Thyroid gland (tissue), 4 donors: Measurements from ENCODE around the gene BCKDHB.

ENCODE experiments used
- POLR2A ChIP-seq, 2 donors: fragments of 450-650 bp; IDR thresholded peaks; one replicate each; pipeline ENCODE4 v1.6.1; 2017; ENCODE audit warnings: antibody characterized with exemption in 2 of 2, mild to moderate bottlenecking in 2 of 2, moderate library complexity in 1 of 2
- TF ChIP-seq, protein P1 (sequence below), 6 experiments: fragments of 200-600 bp in 3 of 6; fragments of 450-650 bp in 3 of 6; sonication (generic) in 3 of 6; IDR thresholded peaks; one replicate each; pipeline ENCODE4 v1.5.1; 2016 to 2019; ENCODE audit warnings: antibody characterized with exemption in 6 of 6, mild to moderate bottlenecking in 2 of 6, inconsistent platforms in 1 of 6, moderate library complexity in 1 of 6

DNA sequence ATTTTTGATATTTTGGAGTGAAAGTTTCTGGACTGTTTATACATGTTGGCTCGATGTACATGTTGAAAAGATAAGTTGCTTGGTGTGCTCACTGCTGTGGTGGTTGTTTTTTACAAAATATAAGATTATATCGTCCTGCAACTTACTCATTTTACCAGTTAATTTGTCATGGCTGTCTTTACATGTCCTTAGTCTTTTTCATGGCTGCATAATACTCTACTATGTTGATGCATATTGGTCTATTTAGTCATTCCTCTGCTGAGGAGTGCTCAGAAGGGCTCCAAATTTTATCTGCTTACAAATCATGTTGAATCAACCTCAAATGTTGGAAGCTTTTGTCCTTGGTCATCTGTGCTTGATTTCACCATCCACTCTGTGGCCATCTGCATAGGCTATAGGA, 164.6 kb downstream of the BCKDHB start:
- TF ChIP-seq, protein P1, sequence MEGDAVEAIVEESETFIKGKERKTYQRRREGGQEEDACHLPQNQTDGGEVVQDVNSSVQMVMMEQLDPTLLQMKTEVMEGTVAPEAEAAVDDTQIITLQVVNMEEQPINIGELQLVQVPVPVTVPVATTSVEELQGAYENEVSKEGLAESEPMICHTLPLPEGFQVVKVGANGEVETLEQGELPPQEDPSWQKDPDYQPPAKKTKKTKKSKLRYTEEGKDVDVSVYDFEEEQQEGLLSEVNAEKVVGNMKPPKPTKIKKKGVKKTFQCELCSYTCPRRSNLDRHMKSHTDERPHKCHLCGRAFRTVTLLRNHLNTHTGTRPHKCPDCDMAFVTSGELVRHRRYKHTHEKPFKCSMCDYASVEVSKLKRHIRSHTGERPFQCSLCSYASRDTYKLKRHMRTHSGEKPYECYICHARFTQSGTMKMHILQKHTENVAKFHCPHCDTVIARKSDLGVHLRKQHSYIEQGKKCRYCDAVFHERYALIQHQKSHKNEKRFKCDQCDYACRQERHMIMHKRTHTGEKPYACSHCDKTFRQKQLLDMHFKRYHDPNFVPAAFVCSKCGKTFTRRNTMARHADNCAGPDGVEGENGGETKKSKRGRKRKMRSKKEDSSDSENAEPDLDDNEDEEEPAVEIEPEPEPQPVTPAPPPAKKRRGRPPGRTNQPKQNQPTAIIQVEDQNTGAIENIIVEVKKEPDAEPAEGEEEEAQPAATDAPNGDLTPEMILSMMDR (IDR thresholded peaks at IDR 0.05) = no peak
- no peak for TF ChIP-seq POLR2A (IDR thresholded peaks at IDR 0.05)
